Measurements from ENCODE around the gene FAM90A26.
"Not testable (repeated sequence)": the region's sequence is repeated elsewhere in the genome, so short reads cannot be mapped to it uniquely, and the experiment has no call there.

- peak; percentile 65 to 74 (median 68) for TF ChIP-seq CTCF (IDR thresholded peaks at IDR 0.05)
- TF ChIP-seq POLR2A (IDR thresholded peaks at IDR 0.05; ENCODE audit: low read depth); POLR2AphosphoS5 (IDR thresholded peaks at IDR 0.05); EP300 (IDR thresholded peaks at IDR 0.05): not testable (repeated sequence)
These were observed 46.6 kb upstream of the FAM90A26 start for GRCh38 chr4:9123572-9124007.

Measured in esophagus muscularis mucosa (tissue), 4 donors.